HUES64 (cell line): ENCODE results near the gene CCDC40.
A peak's percentile ranks its signal among the peaks of the same experiment; 100 is the strongest.

Experiments used
- H3K27ac ChIP-seq: 2 replicates; pipeline ENCODE4 v1.7.0; 2013; ENCODE audit warnings: low read depth, low read length, inconsistent platforms
- H3K27me3 ChIP-seq: 2 replicates; pipeline ENCODE4 v1.6.1; 2013; ENCODE audit warnings: mild to moderate bottlenecking, low read length; ENCODE audit not compliant: insufficient read depth
- H3K36me3 ChIP-seq: 2 replicates; pipeline ENCODE4 v1.6.1; 2013; ENCODE audit warnings: mild to moderate bottlenecking, low read length; ENCODE audit not compliant: insufficient read depth
- H3K4me1 ChIP-seq: 2 replicates; pipeline ENCODE4 v1.6.1; 2013; ENCODE audit warnings: mild to moderate bottlenecking, low read length, moderate library complexity; ENCODE audit not compliant: insufficient read depth
- H3K4me3 ChIP-seq: 2 replicates; pipeline ENCODE4 v1.5.1; 2013; ENCODE audit warnings: mild to moderate bottlenecking, low read length, moderate library complexity
- H3K9ac ChIP-seq: 2 replicates; pipeline ENCODE4 v1.6.1; 2013; ENCODE audit warnings: mild to moderate bottlenecking, low read depth, low read length
- H3K9me3 ChIP-seq: 2 replicates; pipeline ENCODE4 v1.6.1; 2013; ENCODE audit warnings: low read depth, low read length; ENCODE audit not compliant: insufficient read depth
- WGBS: fragments of 150-250, 120-280 bp; methylation state at CpG from one replicate; pipeline ENCODE4 v1.1.7; 2013; ENCODE audit warnings: missing lambda C conversion rate; 5-methylcytosine and 5-hydroxymethylcytosine counted together

Gene CCDC40

DNA sequence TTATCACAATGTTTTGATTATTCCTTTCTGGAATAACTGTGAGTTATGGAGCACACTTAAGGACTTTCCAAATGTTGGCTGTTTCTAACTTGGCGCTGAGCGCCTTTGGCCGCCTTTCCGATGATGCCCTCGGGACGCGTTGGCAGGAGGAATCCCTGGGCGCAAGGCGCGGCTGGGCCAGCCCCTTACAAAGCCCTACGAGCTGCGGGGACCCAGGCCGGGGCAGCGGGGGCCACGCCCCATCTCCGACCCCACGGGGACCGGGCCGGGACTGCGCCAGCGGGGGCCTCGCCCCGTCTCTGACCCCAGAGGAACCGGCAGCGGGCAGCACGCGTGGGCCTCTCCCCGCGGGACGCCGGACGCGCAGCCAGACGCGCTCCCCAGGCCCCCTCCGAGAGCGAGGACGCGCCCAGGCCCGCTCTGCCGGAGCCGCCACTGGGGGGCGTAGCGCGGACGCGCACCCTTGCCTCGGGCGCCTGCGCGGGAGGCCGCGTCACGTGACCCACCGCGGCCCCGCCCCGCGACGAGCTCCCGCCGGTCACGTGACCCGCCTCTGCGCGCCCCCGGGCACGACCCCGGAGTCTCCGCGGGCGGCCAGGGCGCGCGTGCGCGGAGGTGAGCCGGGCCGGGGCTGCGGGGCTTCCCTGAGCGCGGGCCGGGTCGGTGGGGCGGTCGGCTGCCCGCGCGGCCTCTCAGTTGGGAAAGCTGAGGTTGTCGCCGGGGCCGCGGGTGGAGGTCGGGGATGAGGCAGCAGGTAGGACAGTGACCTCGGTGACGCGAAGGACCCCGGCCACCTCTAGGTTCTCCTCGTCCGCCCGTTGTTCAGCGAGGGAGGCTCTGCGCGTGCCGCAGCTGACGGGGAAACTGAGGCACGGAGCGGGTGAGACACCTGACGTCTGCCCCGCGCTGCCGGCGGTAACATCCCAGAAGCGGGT, 64.8 kb downstream of the CCDC40 start, which contains the start of gene GAA:
GAA (plus strand) TSS at position 571 of the 935 bp plus-strand sequence. CDS start 3,006 bp downstream, outside the sequence.
- H3K27ac ChIP-seq: peak within 1 kb of the TSS; percentile 12; the same call in 1 of the 2 replicates
- peak within 1 kb of the TSS; percentile 92 for H3K9ac ChIP-seq
- no peaks in the 10 kb centered on the region for H3K36me3 ChIP-seq
- H3K4me3 ChIP-seq: peak within 1 kb of the TSS; percentile 85
- H3K27me3 ChIP-seq: peaks cover 8% of the 10 kb centered on the region
- no peaks in the 10 kb centered on the region for H3K9me3 ChIP-seq
- WGBS: under 1% methylated on average over 114 of the region's 114 CpGs
- H3K4me1 ChIP-seq: peaks cover 8% of the 10 kb centered on the region; the same call in 1 of the 2 replicates

GRCh38 chr17:80101946-80102663, 65.7 kb downstream of the CCDC40 start:
- Histone ChIP-seq H3K27ac (peak overlapping the region; percentile 12; the same call in 1 of the 2 replicates), H3K27me3 (peaks cover 8% of the 10 kb centered on the region), H3K9ac (peak overlapping the region; percentile 92), H3K4me1 (peaks cover 8% of the 10 kb centered on the region; the same call in 1 of the 2 replicates), H3K9me3 (no peaks in the 10 kb centered on the region), H3K4me3 (peak overlapping the region; percentile 85), H3K36me3 (no peaks in the 10 kb centered on the region)
- WGBS: 26% methylated on average over 21 of the region's 21 CpGs

- Histone ChIP-seq H3K4me1 (peaks cover 8% of the 10 kb centered on the region; the same call in 1 of the 2 replicates), H3K27me3 (peaks cover 8% of the 10 kb centered on the region), H3K27ac (no peak overlapping the region), H3K36me3 (no peaks in the 10 kb centered on the region; the same call in 1 of the 2 replicates), H3K9ac (peak overlapping the region; percentile 92; the same call in 1 of the 2 replicates), H3K4me3 (peak overlapping the region; percentile 85), H3K9me3 (no peaks in the 10 kb centered on the region)
- 87% methylated on average over 15 of the region's 15 CpGs for WGBS
These were observed 66.4 kb downstream of the CCDC40 start for GRCh38 chr17:80102664-80103448.

DNA sequence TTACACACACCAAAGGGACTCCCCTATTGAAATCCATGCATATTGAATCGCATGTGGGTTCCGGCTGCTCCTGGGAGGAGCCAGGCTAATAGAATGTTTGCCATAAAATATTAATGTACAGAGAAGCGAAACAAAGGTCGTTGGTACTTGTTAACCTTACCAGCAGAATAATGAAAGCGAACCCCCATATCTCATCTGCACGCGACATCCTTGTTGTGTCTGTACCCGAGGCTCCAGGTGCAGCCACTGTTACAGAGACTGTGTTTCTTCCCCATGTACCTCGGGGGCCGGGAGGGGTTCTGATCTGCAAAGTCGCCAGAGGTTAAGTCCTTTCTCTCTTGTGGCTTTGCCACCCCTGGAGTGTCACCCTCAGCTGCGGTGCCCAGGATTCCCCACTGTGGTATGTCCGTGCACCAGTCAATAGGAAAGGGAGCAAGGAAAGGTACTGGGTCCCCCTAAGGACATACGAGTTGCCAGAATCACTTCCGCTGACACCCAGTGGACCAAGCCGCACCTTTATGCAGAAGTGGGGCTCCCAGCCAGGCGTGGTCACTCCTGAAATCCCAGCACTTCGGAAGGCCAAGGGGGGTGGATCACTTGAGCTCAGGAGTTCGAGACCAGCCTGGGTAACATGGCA, 67.1 kb downstream of the CCDC40 start:
- 90% methylated on average over 19 of the region's 19 CpGs for WGBS
- H3K4me1 ChIP-seq: peaks cover 8% of the 10 kb centered on the region; the same call in 1 of the 2 replicates
- H3K36me3 ChIP-seq: peaks cover 5% of the 10 kb centered on the region; the same call in 1 of the 2 replicates
- no peaks in the 10 kb centered on the region for H3K9me3 ChIP-seq
- peaks cover 8% of the 10 kb centered on the region for H3K27me3 ChIP-seq
- H3K9ac ChIP-seq: no peak overlapping the region
- H3K27ac ChIP-seq: no peak overlapping the region
- no peak overlapping the region for H3K4me3 ChIP-seq

GRCh38 chr17:80104321-80104955, 68.0 kb downstream of the CCDC40 start:
- 81% methylated on average over 26 of the region's 26 CpGs for WGBS
- Histone ChIP-seq H3K27me3 (peaks cover 8% of the 10 kb centered on the region), H3K4me3 (no peak overlapping the region), H3K4me1 (peaks cover 8% of the 10 kb centered on the region; the same call in 1 of the 2 replicates), H3K9ac (no peak overlapping the region; the same call in 1 of the 2 replicates), H3K27ac (no peak overlapping the region), H3K9me3 (no peaks in the 10 kb centered on the region), H3K36me3 (peaks cover 5% of the 10 kb centered on the region; the same call in 1 of the 2 replicates)

DNA sequence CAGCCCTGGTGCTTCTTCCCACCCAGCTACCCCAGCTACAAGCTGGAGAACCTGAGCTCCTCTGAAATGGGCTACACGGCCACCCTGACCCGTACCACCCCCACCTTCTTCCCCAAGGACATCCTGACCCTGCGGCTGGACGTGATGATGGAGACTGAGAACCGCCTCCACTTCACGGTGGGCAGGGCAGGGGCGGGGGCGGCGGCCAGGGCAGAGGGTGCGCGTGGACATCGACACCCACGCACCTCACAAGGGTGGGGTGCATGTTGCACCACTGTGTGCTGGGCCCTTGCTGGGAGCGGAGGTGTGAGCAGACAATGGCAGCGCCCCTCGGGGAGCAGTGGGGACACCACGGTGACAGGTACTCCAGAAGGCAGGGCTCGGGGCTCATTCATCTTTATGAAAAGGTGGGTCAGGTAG, 68.5 kb downstream of the CCDC40 start:
- H3K27ac ChIP-seq: no peak overlapping the region
- 91% methylated on average over 18 of the region's 18 CpGs for WGBS
- H3K9ac ChIP-seq: no peak overlapping the region; the same call in 1 of the 2 replicates
- H3K36me3 ChIP-seq: peaks cover 5% of the 10 kb centered on the region; the same call in 1 of the 2 replicates
- no peaks in the 10 kb centered on the region for H3K9me3 ChIP-seq
- peaks cover 8% of the 10 kb centered on the region; the same call in 1 of the 2 replicates for H3K4me1 ChIP-seq
- no peak overlapping the region for H3K4me3 ChIP-seq
- H3K27me3 ChIP-seq: peaks cover 8% of the 10 kb centered on the region

DNA sequence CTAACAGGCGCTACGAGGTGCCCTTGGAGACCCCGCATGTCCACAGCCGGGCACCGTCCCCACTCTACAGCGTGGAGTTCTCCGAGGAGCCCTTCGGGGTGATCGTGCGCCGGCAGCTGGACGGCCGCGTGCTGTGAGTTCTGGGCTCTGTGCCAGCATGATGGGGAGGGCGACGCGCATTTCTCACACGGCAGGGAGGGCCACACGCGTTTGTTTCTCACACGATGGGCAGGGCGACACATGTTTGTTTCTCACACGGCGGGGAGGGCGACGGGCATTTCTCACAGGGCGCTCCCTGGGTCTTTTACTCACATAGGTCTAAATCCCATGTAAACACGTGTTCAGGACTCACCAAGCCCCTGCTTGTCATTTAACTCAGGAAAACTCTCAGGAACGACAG, 69.3 kb downstream of the CCDC40 start:
- 92% methylated on average over 29 of the region's 29 CpGs for WGBS
- no peak overlapping the region for H3K9ac ChIP-seq
- H3K27me3 ChIP-seq: peaks cover 2% of the 10 kb centered on the region; the same call in 1 of the 2 replicates
- H3K4me3 ChIP-seq: no peak overlapping the region
- no peaks in the 10 kb centered on the region for H3K9me3 ChIP-seq
- H3K36me3 ChIP-seq: peaks cover 5% of the 10 kb centered on the region; the same call in 1 of the 2 replicates
- peaks cover 8% of the 10 kb centered on the region; the same call in 1 of the 2 replicates for H3K4me1 ChIP-seq
- no peak overlapping the region for H3K27ac ChIP-seq

- no peak overlapping the region for H3K27ac ChIP-seq
- 87% methylated on average over 10 of the region's 10 CpGs for WGBS
- peaks cover 5% of the 10 kb centered on the region; the same call in 1 of the 2 replicates for H3K36me3 ChIP-seq
- H3K4me1 ChIP-seq: peaks cover 8% of the 10 kb centered on the region; the same call in 1 of the 2 replicates
- H3K4me3 ChIP-seq: no peak overlapping the region
- no peaks in the 10 kb centered on the region for H3K9me3 ChIP-seq
- no peaks in the 10 kb centered on the region for H3K27me3 ChIP-seq
- H3K9ac ChIP-seq: no peak overlapping the region
These were observed 69.7 kb downstream of the CCDC40 start for GRCh38 chr17:80106176-80106575.

- peaks cover 8% of the 10 kb centered on the region; the same call in 1 of the 2 replicates for H3K4me1 ChIP-seq
- H3K9ac ChIP-seq: no peak overlapping the region
- H3K9me3 ChIP-seq: no peaks in the 10 kb centered on the region
- no peak overlapping the region for H3K4me3 ChIP-seq
- H3K36me3 ChIP-seq: peaks cover 5% of the 10 kb centered on the region; the same call in 1 of the 2 replicates
- WGBS: 89% methylated on average over 12 of the region's 12 CpGs
- H3K27ac ChIP-seq: no peak overlapping the region
- H3K27me3 ChIP-seq: no peaks in the 10 kb centered on the region
These were observed 70.3 kb downstream of the CCDC40 start for GRCh38 chr17:80106751-80107150.
